SK-N-SH (cell line): ENCODE results near the gene PDZRN4.

ENCODE experiments used
- FOXJ3 ChIP-seq: sonication (generic); formaldehyde crosslinking; IDR thresholded peaks from 2 replicates; pipeline ENCODE4 v1.5.1; 2020; ENCODE audit warnings: mild to moderate bottlenecking, missing genetic modification reagents
- POLR2AphosphoS5 ChIP-seq: IDR thresholded peaks from 2 replicates; pipeline ENCODE4 v1.6.1; 2012; ENCODE audit warnings: low read depth, low read length
- RFX5 ChIP-seq: IDR thresholded peaks from 2 replicates; pipeline ENCODE4 v1.6.1; 2012; ENCODE audit warnings: mild to moderate bottlenecking, improper control_type of control experiment, low read length

- TF ChIP-seq POLR2AphosphoS5 (no peak), RFX5 (no peak), FOXJ3 (CRISPR knock-in tag) (no peak)
Observed at GRCh38 chr12:41585784-41586183, 397.7 kb downstream of the PDZRN4 start.
